ENCODE measurements around the gene SERTM2. TPM values are rescaled to one million over a fixed set of nuclear protein-coding genes. Genes with fewer than 3 reads are reported as not detected.
A peak's percentile ranks its signal among the peaks of the same experiment; 100 is the strongest.

The SERTM2 gene
- total RNA-seq, 1 donor: 0.43 TPM

DNA sequence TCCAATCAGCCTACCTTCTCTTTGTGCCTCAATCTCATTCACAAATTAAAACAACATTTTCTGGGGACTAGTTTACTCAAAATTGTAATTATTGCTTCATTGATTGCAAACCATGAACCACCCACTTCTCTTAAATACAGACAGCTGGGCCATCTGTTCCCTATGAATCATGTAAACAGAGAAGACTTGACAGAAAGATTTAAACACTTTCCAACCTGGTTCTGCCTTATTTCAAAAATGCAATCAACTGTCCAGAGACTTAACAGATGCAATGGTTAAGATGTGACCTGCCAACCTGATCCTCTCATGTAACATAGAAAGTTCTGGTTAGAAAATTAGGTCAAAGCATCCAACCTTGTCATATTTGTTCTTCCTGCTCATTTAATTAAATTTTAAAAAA is 20.8 kb upstream of the SERTM2 start:
- peak; percentile 77 for DNase-seq (ENCODE audit: low read depth)
- no peak overlapping the region for H3K4me3 ChIP-seq (ENCODE audit: low read depth, low read length)
- TF ChIP-seq, protein P1, sequence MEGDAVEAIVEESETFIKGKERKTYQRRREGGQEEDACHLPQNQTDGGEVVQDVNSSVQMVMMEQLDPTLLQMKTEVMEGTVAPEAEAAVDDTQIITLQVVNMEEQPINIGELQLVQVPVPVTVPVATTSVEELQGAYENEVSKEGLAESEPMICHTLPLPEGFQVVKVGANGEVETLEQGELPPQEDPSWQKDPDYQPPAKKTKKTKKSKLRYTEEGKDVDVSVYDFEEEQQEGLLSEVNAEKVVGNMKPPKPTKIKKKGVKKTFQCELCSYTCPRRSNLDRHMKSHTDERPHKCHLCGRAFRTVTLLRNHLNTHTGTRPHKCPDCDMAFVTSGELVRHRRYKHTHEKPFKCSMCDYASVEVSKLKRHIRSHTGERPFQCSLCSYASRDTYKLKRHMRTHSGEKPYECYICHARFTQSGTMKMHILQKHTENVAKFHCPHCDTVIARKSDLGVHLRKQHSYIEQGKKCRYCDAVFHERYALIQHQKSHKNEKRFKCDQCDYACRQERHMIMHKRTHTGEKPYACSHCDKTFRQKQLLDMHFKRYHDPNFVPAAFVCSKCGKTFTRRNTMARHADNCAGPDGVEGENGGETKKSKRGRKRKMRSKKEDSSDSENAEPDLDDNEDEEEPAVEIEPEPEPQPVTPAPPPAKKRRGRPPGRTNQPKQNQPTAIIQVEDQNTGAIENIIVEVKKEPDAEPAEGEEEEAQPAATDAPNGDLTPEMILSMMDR (IDR thresholded peaks at IDR 0.05; ENCODE audit: insufficient read depth, low read depth, low read length): no peak

DNA sequence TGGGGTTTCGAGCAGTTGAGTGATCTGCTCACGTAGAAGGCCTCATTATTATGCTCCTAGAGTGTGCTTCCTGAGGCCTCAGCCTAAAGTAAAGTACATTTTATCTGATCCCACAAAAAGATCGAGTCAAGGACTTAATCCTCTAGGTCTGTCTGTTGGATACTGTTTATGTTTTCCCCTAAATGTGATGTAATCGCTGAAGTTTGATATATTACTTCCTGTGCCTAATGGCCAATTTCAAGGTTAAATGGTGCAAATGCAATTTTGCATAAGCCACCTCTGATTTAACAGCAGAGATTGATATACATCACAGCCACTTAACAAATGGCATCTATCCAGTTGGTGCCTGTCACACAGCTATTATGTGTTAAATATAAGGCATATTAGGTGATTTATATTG is 19.4 kb upstream of the SERTM2 start:
- TF ChIP-seq, protein P1 (IDR thresholded peaks at IDR 0.05; ENCODE audit: insufficient read depth, low read depth, low read length): no peak
- peak; percentile 68 for DNase-seq (ENCODE audit: low read depth)
- no peak overlapping the region for H3K4me3 ChIP-seq (ENCODE audit: low read depth, low read length)

- no peak for DNase-seq (ENCODE audit: low read depth)
- TF ChIP-seq, protein P1 (IDR thresholded peaks at IDR 0.05; ENCODE audit: insufficient read depth, low read depth, low read length): no peak
- no peak overlapping the region for H3K4me3 ChIP-seq (ENCODE audit: low read depth, low read length)
Observed at GRCh38 chrX:111498538-111499103, 12.8 kb upstream of the SERTM2 start.

DNA sequence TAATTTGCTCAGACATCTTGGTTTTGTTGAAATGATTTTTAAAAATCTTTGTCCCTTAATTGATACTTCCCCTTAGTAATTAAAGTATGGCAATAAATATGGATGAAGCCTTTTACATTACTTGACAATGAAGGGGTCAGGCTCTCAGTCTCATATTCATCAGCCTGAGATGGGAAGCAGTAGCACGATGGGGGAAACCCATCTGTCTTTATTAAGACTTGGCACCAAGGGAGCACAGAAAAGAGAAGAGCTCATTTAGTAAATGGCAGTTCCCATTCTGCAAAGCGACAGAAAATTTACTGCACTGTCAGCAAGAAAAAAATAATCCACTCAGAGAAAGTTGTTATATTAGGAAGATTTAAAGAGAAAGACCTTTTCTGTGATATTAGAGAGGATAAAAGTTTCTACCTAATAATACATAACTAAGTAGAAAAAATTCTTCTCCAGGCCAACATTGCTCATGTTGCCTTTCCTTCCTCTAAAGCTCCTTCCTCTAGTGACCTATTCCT is 7.9 kb upstream of the SERTM2 start:
- TF ChIP-seq, protein P1 (IDR thresholded peaks at IDR 0.05; ENCODE audit: insufficient read depth, low read depth, low read length): no peak
- DNase-seq (ENCODE audit: low read depth): no peak
- H3K4me3 ChIP-seq (ENCODE audit: low read depth, low read length): no peak overlapping the region

DNA sequence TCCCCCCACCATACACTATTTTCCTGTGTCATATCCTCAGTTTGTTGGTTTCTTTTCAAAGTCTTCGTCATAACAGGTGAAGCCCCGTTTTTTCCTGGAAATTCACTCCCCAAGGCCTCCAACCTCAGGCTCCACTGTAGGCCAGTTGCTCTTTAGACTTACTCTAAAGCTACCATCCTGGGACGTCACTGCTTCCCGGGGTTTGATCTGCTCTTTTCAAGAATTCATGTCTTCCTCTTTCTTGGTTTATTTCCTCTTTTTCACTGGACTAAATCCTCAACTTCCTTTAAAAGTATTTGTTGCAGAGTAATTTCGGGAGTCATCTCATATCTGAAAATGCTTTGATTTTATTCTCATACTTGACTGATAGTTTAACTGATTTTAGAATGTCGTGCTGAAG is 6.5 kb upstream of the SERTM2 start:
- H3K4me3 ChIP-seq (ENCODE audit: low read depth, low read length): no peak overlapping the region
- TF ChIP-seq, protein P1 (IDR thresholded peaks at IDR 0.05; ENCODE audit: insufficient read depth, low read depth, low read length): no peak
- no peak for DNase-seq (ENCODE audit: low read depth)

DNA sequence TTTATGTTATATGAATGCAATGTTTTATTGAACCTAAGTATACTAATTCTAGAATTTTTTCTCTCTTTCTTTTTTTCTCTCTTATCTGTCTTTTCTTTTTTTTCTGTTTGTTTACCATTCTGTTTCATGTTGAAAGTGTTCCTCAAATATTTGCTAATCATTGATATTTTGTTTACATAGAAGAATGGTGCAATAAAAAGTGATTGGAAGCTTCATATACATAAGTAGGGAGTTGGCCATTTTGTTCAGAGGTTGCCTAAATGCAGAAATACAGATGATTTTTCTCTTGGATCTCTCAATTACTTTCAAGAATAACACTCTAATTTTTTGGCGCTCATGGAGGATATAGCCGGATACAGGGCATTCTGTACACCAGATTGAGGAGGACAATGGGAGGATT is 5.7 kb upstream of the SERTM2 start:
- no peak for DNase-seq (ENCODE audit: low read depth)
- TF ChIP-seq, protein P1 (IDR thresholded peaks at IDR 0.05; ENCODE audit: insufficient read depth, low read depth, low read length): no peak
- H3K4me3 ChIP-seq (ENCODE audit: low read depth, low read length): no peak overlapping the region

DNA sequence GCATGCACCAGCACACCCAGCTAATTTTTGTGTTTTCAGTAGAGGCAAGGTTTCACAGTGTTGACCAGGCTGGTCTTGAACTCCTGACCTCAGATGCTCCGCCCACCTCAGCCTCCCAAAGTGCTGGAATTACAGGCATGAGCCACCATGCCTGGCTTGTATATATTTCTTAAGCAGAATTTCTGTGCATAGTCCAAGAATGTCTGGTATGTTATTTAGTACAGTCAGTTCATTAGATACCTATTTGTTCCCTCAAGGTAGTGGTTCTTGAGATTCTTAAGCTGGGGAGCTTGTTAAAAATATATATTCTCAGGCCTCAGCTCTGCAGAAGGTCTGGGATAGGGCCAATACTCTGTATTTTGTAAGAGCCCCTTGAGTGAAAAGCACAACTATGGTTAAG is 4.6 kb upstream of the SERTM2 start:
- no peak for DNase-seq (ENCODE audit: low read depth)
- TF ChIP-seq, protein P1 (IDR thresholded peaks at IDR 0.05; ENCODE audit: insufficient read depth, low read depth, low read length): no peak
- no peak overlapping the region for H3K4me3 ChIP-seq (ENCODE audit: low read depth, low read length)
